Astrocyte (in vitro differentiated cells and primary cell): ENCODE results near the gene PAIP2.

Source experiments
- EZH2 ChIP-seq: IDR thresholded peaks from 2 replicates; pipeline ENCODE4 v1.6.1; 2012; ENCODE audit warnings: mild to moderate bottlenecking, low read length, inconsistent platforms; ENCODE audit not compliant: insufficient read depth
- TF ChIP-seq, protein P1 (sequence below): IDR thresholded peaks from 2 replicates; pipeline ENCODE4 v1.5.1; 2011; ENCODE audit warnings: low read depth, mild to moderate bottlenecking, inconsistent platforms, low read length, moderate library complexity; ENCODE audit not compliant: insufficient read depth

DNA sequence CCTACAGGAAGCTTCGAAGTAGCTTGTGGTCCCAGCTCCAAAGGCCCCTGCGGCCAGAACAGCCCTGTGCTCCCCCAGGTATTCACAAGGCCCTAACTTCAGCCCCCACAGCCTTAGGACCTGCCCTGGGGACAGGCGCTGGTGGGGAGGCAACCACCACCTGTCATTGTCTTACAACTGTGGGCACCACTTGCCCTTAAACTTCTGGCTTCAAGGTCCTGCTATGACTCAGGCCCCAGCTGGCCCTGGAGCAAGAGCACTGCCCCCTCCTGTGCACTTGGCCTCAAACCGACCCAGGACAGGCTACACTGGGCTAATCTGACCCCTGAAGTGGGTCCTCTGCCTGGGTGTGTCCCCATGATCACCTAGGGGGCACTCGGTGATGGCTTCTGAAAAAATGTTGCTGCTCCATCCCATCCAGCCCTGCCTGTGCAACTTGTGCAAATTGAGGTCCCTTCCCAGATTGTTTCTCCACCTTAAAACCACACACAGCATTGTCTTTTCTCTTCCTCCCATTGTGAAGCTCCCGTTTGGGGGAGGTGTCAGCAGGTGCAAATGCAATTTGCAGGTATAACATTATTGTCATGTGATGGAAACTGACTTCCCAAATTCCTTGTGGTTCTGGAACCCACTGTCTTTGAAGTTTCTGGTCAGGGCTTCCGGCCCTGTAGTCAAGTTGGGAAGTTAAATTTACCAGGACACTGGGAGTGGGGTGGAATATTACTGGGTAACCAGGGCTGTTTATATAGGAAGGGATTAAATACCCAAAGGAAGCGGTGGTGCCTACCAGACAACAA, 54.4 kb downstream of the PAIP2 start:
- TF ChIP-seq, protein P1, sequence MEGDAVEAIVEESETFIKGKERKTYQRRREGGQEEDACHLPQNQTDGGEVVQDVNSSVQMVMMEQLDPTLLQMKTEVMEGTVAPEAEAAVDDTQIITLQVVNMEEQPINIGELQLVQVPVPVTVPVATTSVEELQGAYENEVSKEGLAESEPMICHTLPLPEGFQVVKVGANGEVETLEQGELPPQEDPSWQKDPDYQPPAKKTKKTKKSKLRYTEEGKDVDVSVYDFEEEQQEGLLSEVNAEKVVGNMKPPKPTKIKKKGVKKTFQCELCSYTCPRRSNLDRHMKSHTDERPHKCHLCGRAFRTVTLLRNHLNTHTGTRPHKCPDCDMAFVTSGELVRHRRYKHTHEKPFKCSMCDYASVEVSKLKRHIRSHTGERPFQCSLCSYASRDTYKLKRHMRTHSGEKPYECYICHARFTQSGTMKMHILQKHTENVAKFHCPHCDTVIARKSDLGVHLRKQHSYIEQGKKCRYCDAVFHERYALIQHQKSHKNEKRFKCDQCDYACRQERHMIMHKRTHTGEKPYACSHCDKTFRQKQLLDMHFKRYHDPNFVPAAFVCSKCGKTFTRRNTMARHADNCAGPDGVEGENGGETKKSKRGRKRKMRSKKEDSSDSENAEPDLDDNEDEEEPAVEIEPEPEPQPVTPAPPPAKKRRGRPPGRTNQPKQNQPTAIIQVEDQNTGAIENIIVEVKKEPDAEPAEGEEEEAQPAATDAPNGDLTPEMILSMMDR = no peak
- TF ChIP-seq EZH2 = no peak
